Adrenal gland (tissue), 5 donors: ENCODE measurements around the gene DTD1.

Experiments used
- CTCF ChIP-seq, 6 experiments: fragments of 450-650 bp in 4 of 6; fragments of 200-600 bp in 2 of 6; sonication (generic) in 1 of 6; IDR thresholded peaks; 1 replicate in 5 of 6; 2 replicates in 1 of 6; pipeline versions ENCODE4 v1.5.1 to v1.8.0; 2016 to 2021; ENCODE audit warnings: antibody characterized with exemption in 6 of 6, mild to moderate bottlenecking in 2 of 6, moderate library complexity in 1 of 6
- POLR2A ChIP-seq, 2 donors: fragments of 450-650 bp; IDR thresholded peaks; one replicate each; pipeline ENCODE4 v1.6.1; 2017; ENCODE audit warnings: antibody characterized with exemption in 2 of 2, mild to moderate bottlenecking in 2 of 2, moderate library complexity in 1 of 2
- donor health status: DM: no; HTN: no; CAD: no.

- TF ChIP-seq CTCF (IDR thresholded peaks at IDR 0.05) = no peak
- TF ChIP-seq POLR2A (IDR thresholded peaks at IDR 0.05) = no peak
These were observed 96.9 kb downstream of the DTD1 start for GRCh38 chr20:18684775-18685174.
